ENCODE measurements around the gene NELFCD. TPM values are rescaled to one million over a fixed set of nuclear protein-coding genes. Genes with fewer than 3 reads are reported as not detected.

NELFCD gene
- polyA plus RNA-seq, 3 donors: 49.0 to 74.8 (median 50.1) TPM

- H3K27me3 ChIP-seq (ENCODE audit: control insufficient read depth in 2 of 2, insufficient read depth in 2 of 2, low read length in 2 of 2): no peaks in the 10 kb centered on the region
- H3K9ac ChIP-seq (ENCODE audit: insufficient read depth, low read length, poor library complexity, severe bottlenecking): no peak overlapping the region
- no peak for TF ChIP-seq CTCF (IDR thresholded peaks at IDR 0.05)
- no peak overlapping the region for H3K27ac ChIP-seq (ENCODE audit: low read depth in 1 of 2, low read length in 2 of 2)
- H3K27ac Mint-ChIP-seq: no peak overlapping the region
- WGBS (ENCODE audit: insufficient coverage): 92% methylated on average over 5 of the region's 6 CpGs
- no peak overlapping the region for H3K4me3 ChIP-seq (replicated peaks in 1 of 3; ENCODE audit: low read depth in 2 of 3, low read length in 3 of 3)
- peaks cover 11% of the 10 kb centered on the region for H3K4me1 Mint-ChIP-seq
- intact Hi-C loops (cut with micrococcal nuclease): loop anchor here in 1 of 2 donors (5.0 kb wide), 1 partner anchor 49 kb away; no protein-coding TSS in a partner anchor
- no peak overlapping the region for H2AFZ ChIP-seq (ENCODE audit: insufficient read depth, low read depth, low read length, poor library complexity, severe bottlenecking)
- no peaks in the 10 kb centered on the region for H3K79me2 ChIP-seq (ENCODE audit: insufficient read depth, low read length)
- peaks cover 7 to 13% (median 8%) of the 10 kb centered on the region in 3 donors for H3K27me3 Mint-ChIP-seq (ENCODE audit: low read depth in 3 of 3)
- H3K4me1 ChIP-seq (ENCODE audit: control insufficient read depth in 1 of 2, insufficient read depth in 2 of 2, low read length in 2 of 2): peaks cover 10 to 11% of the 10 kb centered on the region in 2 donors
- H4K20me1 ChIP-seq (ENCODE audit: insufficient read depth, low read length): no peaks in the 10 kb centered on the region
- no peaks in the 10 kb centered on the region for H3K36me3 Mint-ChIP-seq
- H3K4me2 ChIP-seq (replicated peaks; ENCODE audit: extremely low read depth, low read length, poor library complexity, severe bottlenecking): no peak overlapping the region
- H3K9me3 Mint-ChIP-seq: peaks cover 0 to 22% (median 12%) of the 10 kb centered on the region in 7 donors
- H3K36me3 ChIP-seq (replicated peaks in 1 of 2; ENCODE audit: control insufficient read depth in 1 of 2, insufficient read depth in 2 of 2, low read length in 2 of 2): no peaks in the 10 kb centered on the region
- no peak for DNase-seq
- no peak overlapping the region for H3K4me3 Mint-ChIP-seq
- peaks cover 10 to 18% of the 10 kb centered on the region in 2 donors for H3K9me3 ChIP-seq (replicated peaks in 1 of 2; ENCODE audit: control insufficient read depth in 1 of 2, insufficient read depth in 1 of 2, low read length in 2 of 2)
Observed at GRCh38 chr20:58971429-58971828, 9.6 kb upstream of the NELFCD start.

DNA sequence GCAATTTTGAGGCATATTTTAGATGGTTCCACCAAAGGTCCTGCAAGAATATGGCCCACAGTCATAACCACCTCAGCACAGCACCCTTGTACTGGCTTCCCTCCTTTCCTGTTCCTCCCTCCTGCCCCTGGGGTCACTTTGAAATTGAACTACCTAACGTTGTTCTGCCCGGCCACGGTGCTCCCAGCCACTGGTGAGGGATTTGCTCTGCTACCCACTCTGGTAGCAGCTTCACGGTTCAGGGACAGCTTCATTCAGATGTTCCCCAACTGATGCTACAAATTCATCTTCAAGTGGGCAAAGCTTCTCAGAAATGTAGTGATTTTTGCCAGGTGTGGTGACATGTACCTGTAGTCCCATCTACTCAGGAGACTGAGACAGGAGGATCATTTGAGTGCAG lies 7.9 kb upstream of the NELFCD start:
- intact Hi-C loops (cut with micrococcal nuclease): loop anchor here in 1 of 2 donors (5.0 kb wide), 1 partner anchor 51 kb away; no protein-coding TSS in a partner anchor
- no peak for TF ChIP-seq CTCF (IDR thresholded peaks at IDR 0.05)
- Histone ChIP-seq H3K27me3 (ENCODE audit: control insufficient read depth in 2 of 2, insufficient read depth in 2 of 2, low read length in 2 of 2) (no peaks in the 10 kb centered on the region), H3K27ac (ENCODE audit: low read depth in 1 of 2, low read length in 2 of 2) (no peak overlapping the region), H4K20me1 (ENCODE audit: insufficient read depth, low read length) (no peaks in the 10 kb centered on the region), H3K9ac (ENCODE audit: insufficient read depth, low read length, poor library complexity, severe bottlenecking) (no peak overlapping the region), H3K4me2 (replicated peaks; ENCODE audit: extremely low read depth, low read length, poor library complexity, severe bottlenecking) (no peak overlapping the region), H3K36me3 (replicated peaks in 1 of 2; ENCODE audit: control insufficient read depth in 1 of 2, insufficient read depth in 2 of 2, low read length in 2 of 2) (no peaks in the 10 kb centered on the region), H3K4me1 (ENCODE audit: control insufficient read depth in 1 of 2, insufficient read depth in 2 of 2, low read length in 2 of 2) (peaks cover 10 to 11% of the 10 kb centered on the region in 2 donors), H3K4me3 (replicated peaks in 1 of 3; ENCODE audit: low read depth in 2 of 3, low read length in 3 of 3) (no peak overlapping the region), H2AFZ (ENCODE audit: insufficient read depth, low read depth, low read length, poor library complexity, severe bottlenecking) (no peak overlapping the region), H3K79me2 (ENCODE audit: insufficient read depth, low read length) (no peaks in the 10 kb centered on the region), H3K9me3 (replicated peaks in 1 of 2; ENCODE audit: control insufficient read depth in 1 of 2, insufficient read depth in 1 of 2, low read length in 2 of 2) (peaks cover 13 to 18% of the 10 kb centered on the region in 2 donors)
- Mint-ChIP-seq H3K4me1 (peaks cover 11% of the 10 kb centered on the region), H3K4me3 (no peak overlapping the region), H3K9me3 (peaks cover 3 to 24% (median 15%) of the 10 kb centered on the region in 7 donors), H3K36me3 (no peaks in the 10 kb centered on the region), H3K27me3 (ENCODE audit: low read depth in 3 of 3) (peaks cover 5 to 7% (median 6%) of the 10 kb centered on the region in 3 donors), H3K27ac (peak overlapping the region in 2 of 7 donors; percentile 17 to 37)
- DNase-seq: no peak
- WGBS (ENCODE audit: insufficient coverage): 95% methylated on average over 3 of the region's 4 CpGs
